Bronchial epithelial cell (primary cell): ENCODE results near the gene ADAMTS3. TPM values are rescaled to one million over a fixed set of nuclear protein-coding genes. Genes with fewer than 3 reads are reported as not detected.
A peak's percentile ranks its signal among the peaks of the same experiment; 100 is the strongest.

Experiments
- DNase-seq: peaks from one replicate; pipeline ENCODE4 v3.0.0-alpha.2; 2010; ENCODE audit warnings: low read depth
- FAIRE-seq: peaks from 2 replicates; lab custom pipeline; 2011; peaks lifted over from hg19 to GRCh38; lab: Jason Lieb, UNC
- H3K27me3 ChIP-seq: 2 replicates; pipeline ENCODE4 v1.5.1; 2011; ENCODE audit warnings: low read length; ENCODE audit not compliant: control insufficient read depth, insufficient read depth
- H3K36me3 ChIP-seq: 2 replicates; pipeline ENCODE4 v1.5.1; 2011; ENCODE audit warnings: low read length; ENCODE audit not compliant: control insufficient read depth, insufficient read depth
- H3K4me3 ChIP-seq: 2 replicates; pipeline ENCODE4 v1.5.1; 2011; ENCODE audit warnings: mild to moderate bottlenecking, low read depth, low read length, control low read depth
- CTCF ChIP-seq: IDR thresholded peaks from 2 replicates; pipeline ENCODE4 v1.5.1; 2011; ENCODE audit warnings: mild to moderate bottlenecking, moderate library complexity, low read length, control low read depth, inconsistent platforms; ENCODE audit not compliant: insufficient read depth, severe bottlenecking
- total RNA-seq: library from RNA; depleted of rRNA; stranded (reverse); fragments of >200 nt; gene quantifications from 2 replicates; pipeline ENCODE4 v1.2.1, GENCODE V29; 2014

The ADAMTS3 gene
- total RNA-seq, 1 donor from 2014 or later, result 0.79 TPM

- no peaks in the 10 kb centered on the region for H3K27me3 ChIP-seq
- no peak for TF ChIP-seq CTCF
- FAIRE-seq (no peak), DNase-seq (no peak)
- H3K4me3 ChIP-seq, result no peak overlapping the region
- H3K36me3 ChIP-seq, result no peaks in the 10 kb centered on the region
These were observed 146.6 kb downstream of the ADAMTS3 start for GRCh38 chr4:72422416-72422815.

DNA sequence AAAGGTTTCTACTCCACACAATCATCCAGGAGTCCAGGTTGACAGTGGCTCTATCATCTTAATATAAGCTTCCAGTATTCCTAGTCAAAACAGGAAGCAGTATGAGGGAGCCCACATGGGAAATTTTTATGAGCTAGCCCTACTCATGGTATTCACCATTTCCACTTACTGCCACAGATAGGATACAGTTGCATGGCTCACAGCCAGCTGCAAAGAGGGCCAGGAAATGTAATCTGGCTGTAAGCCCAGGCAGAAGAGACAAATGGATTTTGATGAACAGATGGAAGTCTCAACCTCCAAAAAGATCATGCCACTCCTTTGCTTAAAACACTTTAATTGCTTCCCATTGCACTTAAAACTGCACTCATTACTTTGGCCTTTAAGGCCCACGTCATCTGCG lies 150.6 kb downstream of the ADAMTS3 start:
- no peak overlapping the region for H3K4me3 ChIP-seq
- H3K27me3 ChIP-seq, result no peaks in the 10 kb centered on the region
- no peaks in the 10 kb centered on the region for H3K36me3 ChIP-seq
- FAIRE-seq (no peak), DNase-seq (peak; percentile 45)
- no peak for TF ChIP-seq CTCF

DNA sequence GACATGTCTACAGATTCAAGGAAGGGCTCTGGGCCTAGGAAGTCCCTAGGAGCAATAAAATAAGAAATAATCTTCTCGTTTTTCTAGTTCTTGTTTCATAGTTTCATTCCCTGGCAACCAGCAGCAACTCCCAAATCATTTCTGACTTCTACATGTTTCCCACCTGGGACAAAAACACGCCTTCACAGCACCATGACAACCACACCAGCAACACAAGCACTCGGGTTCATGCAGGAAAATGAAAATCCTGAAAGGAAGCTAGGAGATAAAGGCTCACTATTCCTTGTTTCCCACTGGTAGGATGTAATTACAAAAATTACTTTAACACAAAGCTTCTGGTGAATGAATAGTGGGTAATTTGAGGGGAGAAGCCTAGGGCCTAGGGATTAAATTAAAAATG lies 158.9 kb downstream of the ADAMTS3 start:
- H3K4me3 ChIP-seq, result no peak overlapping the region
- DNase-seq, result no peak
- no peaks in the 10 kb centered on the region for H3K27me3 ChIP-seq
- H3K36me3 ChIP-seq, result no peaks in the 10 kb centered on the region
- no peak for TF ChIP-seq CTCF
- FAIRE-seq, result no peak

DNA sequence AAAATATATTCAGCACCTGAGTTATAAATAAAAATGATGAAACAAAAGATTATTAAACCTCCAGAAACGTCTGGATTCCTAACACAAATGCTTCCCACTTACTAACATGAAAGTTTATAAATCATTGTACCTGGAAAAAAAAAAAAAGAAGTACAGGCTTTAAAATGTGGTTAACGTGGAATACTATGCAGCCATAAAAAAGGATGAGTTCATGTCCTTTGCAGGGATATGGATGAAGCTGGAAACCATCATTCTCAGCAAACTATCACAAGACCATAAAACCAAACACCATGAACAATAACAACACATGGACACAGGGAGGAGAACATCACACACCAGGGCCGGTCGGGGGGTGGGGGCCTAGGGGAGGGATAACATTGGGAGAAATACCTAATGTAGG lies 160.5 kb downstream of the ADAMTS3 start:
- Histone ChIP-seq H3K4me3 (no peak overlapping the region), H3K27me3 (no peaks in the 10 kb centered on the region), H3K36me3 (no peaks in the 10 kb centered on the region)
- no peak for TF ChIP-seq CTCF
- no peak for FAIRE-seq
- DNase-seq, result no peak

GRCh38 chr4:72405417-72405816 lies 163.6 kb downstream of the ADAMTS3 start:
- TF ChIP-seq CTCF, result no peak
- no peaks in the 10 kb centered on the region for H3K27me3 ChIP-seq
- FAIRE-seq (no peak), DNase-seq (no peak)
- H3K36me3 ChIP-seq, result no peaks in the 10 kb centered on the region
- no peak overlapping the region for H3K4me3 ChIP-seq

GRCh38 chr4:72397314-72397713 lies 171.7 kb downstream of the ADAMTS3 start:
- DNase-seq (peak; percentile 21), FAIRE-seq (no peak)
- H3K4me3 ChIP-seq, result no peak overlapping the region
- H3K27me3 ChIP-seq, result no peaks in the 10 kb centered on the region
- no peak for TF ChIP-seq CTCF
- H3K36me3 ChIP-seq, result no peaks in the 10 kb centered on the region
